Left lung (tissue), 10 donors: Measurements from ENCODE around the gene CAMSAP1. TPM values are rescaled to one million over a fixed set of nuclear protein-coding genes. Genes with fewer than 3 reads are reported as not detected.

Source experiments
- ATAC-seq: fragments of 200-7000 bp; cut with Tn5 transposase; one replicate; pipeline ENCODE4 v1.9.1; 2020; ENCODE audit warnings: moderate library complexity
- DNase-seq, 4 donors: peaks; one replicate each; pipeline ENCODE4 v3.0.0-alpha.2; 2013 to 2020
- H3K27ac ChIP-seq, 2 donors: fragments of 200-600 bp; sonication (generic) in 1 of 2; one replicate each; pipeline versions ENCODE4 v1.5.0 to v1.8.0; 2020 to 2021
- H3K27me3 ChIP-seq, 2 donors: fragments of 200-600 bp; sonication (generic) in 1 of 2; one replicate each; pipeline versions ENCODE4 v1.5.0 to v1.8.0; 2020 to 2021
- H3K36me3 ChIP-seq, 2 donors: fragments of 200-600 bp; sonication (generic) in 1 of 2; one replicate each; pipeline versions ENCODE4 v1.5.0 to v1.8.0; 2020 to 2021
- H3K4me1 ChIP-seq, 2 donors: fragments of 200-600 bp; one replicate each; pipeline ENCODE4 v1.8.0; 2021
- H3K4me3 ChIP-seq, 2 donors: fragments of 200-600 bp; sonication (generic) in 1 of 2; one replicate each; pipeline versions ENCODE4 v1.5.0 to v1.8.0; 2020 to 2021; ENCODE audit warnings: mild to moderate bottlenecking in 1 of 2
- H3K9me3 ChIP-seq, 2 donors: fragments of 200-600 bp; sonication (generic) in 1 of 2; one replicate each; pipeline versions ENCODE4 v1.5.0 to v1.8.0; 2020 to 2021
- intact Hi-C, 2 donors: fragments of 100-400 bp; cut with DNase I; formaldehyde crosslinking; loops; one replicate each; pipeline versions ENCODE4 v1.11.2 to v1.14.2; 2022
- polyA plus RNA-seq, 6 donors: library from polyadenylated mRNA; unstranded; fragments of 120-200 nt; gene quantifications; one replicate each; pipeline ENCODE4 v1.2.1, GENCODE V29; 2013; ENCODE audit not compliant: insufficient read length in 6 of 6
- total RNA-seq, 2 donors: library from RNA; stranded (reverse); fragmentation: NEBNext Ultra II Directional; extraction: Animal tissue kit (Norgen Biotek cat#: 25700); gene quantifications; one replicate each; pipeline ENCODE4 v1.2.1, GENCODE V29; 2021
- TF ChIP-seq, protein P1 (sequence below), 2 donors: fragments of 200-600 bp; sonication (generic) in 1 of 2; IDR thresholded peaks; one replicate each; pipeline versions ENCODE4 v1.5.0 to v1.8.0; 2021; ENCODE audit warnings: antibody characterized with exemption in 2 of 2
- donor health status: DM: no; HTN: yes; CAD: no.
- donor health status: DM: no; HTN: no; CAD: no.

CAMSAP1 gene
- total and polyA plus RNA-seq, 8 donors: 20.4 to 27.0 (median 24.0) TPM

DNA sequence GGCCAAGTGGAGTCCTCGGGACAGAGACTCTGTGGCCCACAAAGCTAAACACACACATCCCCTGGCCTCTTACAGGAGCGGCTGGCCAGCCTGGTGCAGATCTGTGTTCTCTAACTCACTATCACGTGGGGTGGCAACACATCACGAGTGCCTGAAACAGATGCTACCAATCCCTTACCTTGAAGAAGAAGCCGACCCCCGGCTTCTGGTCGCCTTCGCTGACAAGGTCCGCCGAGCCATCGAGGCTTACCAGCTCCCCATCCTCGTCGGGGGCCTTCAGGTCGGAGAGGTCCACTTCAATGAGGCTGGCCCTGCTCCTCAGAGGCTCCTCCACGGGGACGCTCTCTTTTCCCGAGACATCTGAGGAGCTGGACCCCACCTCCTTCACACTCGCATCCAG is 86.7 kb downstream of the CAMSAP1 start:
- TF ChIP-seq, protein P1, sequence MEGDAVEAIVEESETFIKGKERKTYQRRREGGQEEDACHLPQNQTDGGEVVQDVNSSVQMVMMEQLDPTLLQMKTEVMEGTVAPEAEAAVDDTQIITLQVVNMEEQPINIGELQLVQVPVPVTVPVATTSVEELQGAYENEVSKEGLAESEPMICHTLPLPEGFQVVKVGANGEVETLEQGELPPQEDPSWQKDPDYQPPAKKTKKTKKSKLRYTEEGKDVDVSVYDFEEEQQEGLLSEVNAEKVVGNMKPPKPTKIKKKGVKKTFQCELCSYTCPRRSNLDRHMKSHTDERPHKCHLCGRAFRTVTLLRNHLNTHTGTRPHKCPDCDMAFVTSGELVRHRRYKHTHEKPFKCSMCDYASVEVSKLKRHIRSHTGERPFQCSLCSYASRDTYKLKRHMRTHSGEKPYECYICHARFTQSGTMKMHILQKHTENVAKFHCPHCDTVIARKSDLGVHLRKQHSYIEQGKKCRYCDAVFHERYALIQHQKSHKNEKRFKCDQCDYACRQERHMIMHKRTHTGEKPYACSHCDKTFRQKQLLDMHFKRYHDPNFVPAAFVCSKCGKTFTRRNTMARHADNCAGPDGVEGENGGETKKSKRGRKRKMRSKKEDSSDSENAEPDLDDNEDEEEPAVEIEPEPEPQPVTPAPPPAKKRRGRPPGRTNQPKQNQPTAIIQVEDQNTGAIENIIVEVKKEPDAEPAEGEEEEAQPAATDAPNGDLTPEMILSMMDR (IDR thresholded peaks at IDR 0.05): no peak
- H3K27me3 ChIP-seq: no peaks in the 10 kb centered on the region
- intact Hi-C loops: no loop called here
- H3K4me3 ChIP-seq: no peak overlapping the region
- H3K4me1 ChIP-seq: no peaks in the 10 kb centered on the region
- peak in 1 of 4 donors; percentile 68 for DNase-seq
- ATAC-seq: no peak
- H3K36me3 ChIP-seq: peaks cover 0 to 93% of the 10 kb centered on the region in 2 donors
- no peaks in the 10 kb centered on the region for H3K9me3 ChIP-seq
- H3K27ac ChIP-seq: no peak overlapping the region

DNA sequence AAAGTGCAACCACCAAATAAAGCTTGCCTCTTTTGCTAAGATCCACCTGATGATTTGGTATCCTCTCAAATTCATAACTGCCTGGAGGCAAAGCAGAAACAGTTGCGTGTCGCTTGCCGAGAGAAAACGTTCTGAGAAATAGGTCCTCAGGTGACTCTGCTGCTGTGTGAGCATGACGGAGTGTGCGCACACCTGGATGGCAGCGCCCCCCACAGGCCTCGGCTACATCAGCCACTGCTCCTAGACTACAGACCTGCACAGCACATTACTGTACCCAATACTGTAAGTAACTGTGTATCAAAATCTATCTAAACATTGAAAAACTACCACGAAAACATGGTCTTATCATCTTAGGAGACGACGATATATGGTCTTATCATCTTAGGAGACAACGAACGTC is 87.4 kb downstream of the CAMSAP1 start:
- Histone ChIP-seq H3K27ac (no peak overlapping the region), H3K27me3 (no peaks in the 10 kb centered on the region), H3K4me1 (no peaks in the 10 kb centered on the region), H3K36me3 (peaks cover 0 to 99% of the 10 kb centered on the region in 2 donors), H3K9me3 (no peaks in the 10 kb centered on the region), H3K4me3 (no peak overlapping the region)
- ATAC-seq (no peak), DNase-seq (no peak)
- intact Hi-C loops: no loop called here
- TF ChIP-seq, protein P1 (IDR thresholded peaks at IDR 0.05): no peak

DNA sequence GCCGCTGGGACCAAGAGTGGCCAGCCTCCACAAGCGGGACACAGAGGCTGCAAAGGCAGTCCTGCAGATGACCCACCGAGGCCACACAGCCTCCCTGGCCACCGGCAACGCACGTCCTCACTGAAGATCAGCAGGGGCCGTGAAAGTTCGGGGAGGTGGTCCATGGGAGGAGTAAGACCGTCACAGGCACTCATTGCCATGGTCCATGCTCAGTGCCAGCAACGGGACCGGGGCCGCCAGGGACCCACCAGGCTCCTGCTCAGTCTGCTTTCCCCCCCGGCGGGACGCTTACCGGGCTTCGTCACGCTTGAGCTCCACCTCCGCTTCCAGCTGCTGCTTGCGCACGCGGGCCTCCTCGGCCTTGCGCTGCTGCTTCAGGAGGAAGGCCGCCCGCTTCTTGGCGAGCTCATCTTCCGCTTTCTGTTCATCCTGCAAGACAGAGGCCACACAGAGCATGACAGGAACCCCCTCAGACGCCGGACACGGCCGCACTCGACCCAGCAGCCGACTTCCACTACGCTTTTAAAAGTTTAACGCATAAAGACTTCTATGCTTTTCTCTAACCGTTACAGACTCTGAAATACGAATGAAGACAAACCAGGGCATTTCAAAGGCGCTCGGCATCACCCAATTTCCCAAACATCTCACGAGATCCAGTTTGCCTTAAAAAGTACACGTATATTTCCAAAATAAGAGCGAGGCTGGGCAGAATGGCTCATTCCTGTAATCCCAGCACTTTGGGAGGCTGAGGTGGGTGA is 88.4 kb downstream of the CAMSAP1 start:
- ATAC-seq: no peak

DNA sequence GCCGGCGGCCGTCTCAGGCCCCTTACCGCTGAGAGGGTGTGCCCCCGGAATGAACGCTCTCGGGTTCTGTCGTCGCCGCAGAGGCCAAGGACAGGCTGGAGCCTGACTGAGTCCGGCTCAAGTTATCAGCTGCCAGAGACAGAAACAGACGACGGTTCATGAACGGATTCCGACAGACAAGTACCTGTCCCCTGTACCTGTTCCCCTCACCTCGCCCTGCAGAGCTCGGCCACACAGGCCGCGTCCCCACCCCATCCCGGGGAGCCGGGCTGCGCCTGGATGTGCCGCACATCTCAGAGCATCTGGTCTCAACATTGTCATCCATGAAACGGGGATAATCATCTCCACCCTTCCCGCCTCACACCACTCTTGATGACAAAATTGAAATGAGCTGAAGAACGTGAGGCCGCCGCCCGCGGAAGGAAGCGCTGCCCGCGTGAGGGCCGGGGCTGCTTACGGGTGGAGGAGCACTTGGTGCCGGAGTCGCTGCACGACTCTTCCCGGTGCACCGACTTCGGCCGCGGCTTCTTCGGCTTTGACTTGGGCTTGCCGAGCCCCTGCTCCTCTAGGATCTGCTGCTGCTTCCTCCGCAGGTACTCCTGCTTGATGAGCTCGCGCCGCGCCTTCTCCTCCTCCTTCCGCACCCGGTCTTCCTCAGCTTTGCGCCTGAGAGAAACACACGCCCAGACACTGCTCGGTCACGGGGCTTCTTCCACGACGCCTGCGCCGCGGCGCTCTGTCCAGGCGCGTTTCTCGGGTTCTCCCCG is 89.2 kb downstream of the CAMSAP1 start:
- Histone ChIP-seq H3K27me3 (no peaks in the 10 kb centered on the region), H3K27ac (no peak overlapping the region), H3K4me1 (no peaks in the 10 kb centered on the region), H3K36me3 (peaks cover 0 to 99% of the 10 kb centered on the region in 2 donors), H3K9me3 (no peaks in the 10 kb centered on the region), H3K4me3 (no peak overlapping the region)
- intact Hi-C loops: no loop called here
- DNase-seq (peak in 1 of 4 donors; percentile 70), ATAC-seq (no peak)
- TF ChIP-seq, protein P1 (IDR thresholded peaks at IDR 0.05): no peak

More for the DNA sequence above, 88.4 kb downstream of the CAMSAP1 start:
- Histone ChIP-seq H3K9me3 (no peaks in the 10 kb centered on the region), H3K4me3 (no peak overlapping the region), H3K27me3 (no peaks in the 10 kb centered on the region), H3K27ac (no peak overlapping the region), H3K4me1 (no peaks in the 10 kb centered on the region), H3K36me3 (peaks cover 0 to 100% of the 10 kb centered on the region in 2 donors)
- intact Hi-C loops: no loop called here
- TF ChIP-seq, protein P1 (IDR thresholded peaks at IDR 0.05): no peak
- DNase-seq: peak in 1 of 4 donors; percentile 77

DNA sequence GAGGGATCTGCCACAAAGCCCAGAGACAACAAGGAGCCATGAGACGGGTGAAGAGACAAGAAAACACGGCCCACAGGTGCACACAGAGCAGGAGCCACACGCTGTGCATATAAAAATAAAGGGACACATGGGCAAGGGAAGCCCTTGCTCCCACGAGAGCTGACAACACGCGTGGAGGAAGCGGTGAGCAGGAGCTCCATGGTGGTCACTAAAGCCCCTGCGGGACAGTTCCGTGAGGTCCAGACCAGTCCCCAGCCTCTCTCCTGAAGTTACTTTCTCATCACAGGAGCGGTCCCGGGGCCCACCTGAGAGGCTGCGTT is 90.7 kb downstream of the CAMSAP1 start:
- DNase-seq (no peak), ATAC-seq (no peak)
- Histone ChIP-seq H3K9me3 (no peaks in the 10 kb centered on the region), H3K4me1 (no peaks in the 10 kb centered on the region), H3K27me3 (no peaks in the 10 kb centered on the region), H3K36me3 (peaks cover 0 to 99% of the 10 kb centered on the region in 2 donors), H3K4me3 (no peak overlapping the region), H3K27ac (no peak overlapping the region)
- intact Hi-C loops: no loop called here
- TF ChIP-seq, protein P1 (IDR thresholded peaks at IDR 0.05): no peak
